CD4-positive, CD25-positive, alpha-beta regulatory T cell (primary cell): ENCODE results near the gene AP3S2. TPM values are rescaled to one million over a fixed set of nuclear protein-coding genes. Genes with fewer than 3 reads are reported as not detected.

Experiments
- ATAC-seq, 2 donors: fragments of 150-1000 bp; cut with Tn5 transposase; one replicate each; pipeline ENCODE4 v1.10.0; 2021; ENCODE audit warnings: low read depth in 2 of 2, moderate number of reproducible peaks in 2 of 2, moderate library complexity in 1 of 2
- DNase-seq, 3 donors: peaks; one replicate each; pipeline versions ENCODE4 v3.0.0 to v3.0.0-alpha.2; 2012 to 2022; ENCODE audit warnings: mixed read lengths in 1 of 3
- H3K27ac ChIP-seq: one replicate; pipeline ENCODE4 v1.7.0; 2013; ENCODE audit warnings: mild to moderate bottlenecking, low read length; ENCODE audit not compliant: insufficient read depth, poor library complexity, severe bottlenecking
- H3K27me3 ChIP-seq: one replicate; pipeline ENCODE4 v1.7.0; 2013; ENCODE audit warnings: low read length; ENCODE audit not compliant: control insufficient read depth, insufficient read depth
- H3K36me3 ChIP-seq: one replicate; pipeline ENCODE4 v1.7.0; 2013; ENCODE audit warnings: mild to moderate bottlenecking, low read length, moderate library complexity; ENCODE audit not compliant: control insufficient read depth, insufficient read depth
- H3K4me1 ChIP-seq: 2 replicates; pipeline ENCODE4 v1.7.0; 2013; ENCODE audit warnings: mild to moderate bottlenecking, low read length; ENCODE audit not compliant: insufficient read depth, control insufficient read depth, poor library complexity, severe bottlenecking
- H3K4me3 ChIP-seq: one replicate; pipeline ENCODE4 v1.7.0; 2013; ENCODE audit warnings: low read depth, mild to moderate bottlenecking, low read length, moderate library complexity
- H3K9me3 ChIP-seq, 2 experiments: 1 replicate in 1 of 2; 2 replicates in 1 of 2; pipeline ENCODE4 v1.7.0; 2013; ENCODE audit warnings: low read length in 2 of 2, mild to moderate bottlenecking in 1 of 2, moderate library complexity in 1 of 2; ENCODE audit not compliant: control insufficient read depth in 2 of 2
- H3K27ac Mint-ChIP-seq, 3 donors: one replicate each; pipeline ENCODE4 v1.8.0; 2020 to 2022; ENCODE audit warnings: mild to moderate bottlenecking in 3 of 3, mixed read lengths in 3 of 3, moderate library complexity in 2 of 3
- H3K27me3 Mint-ChIP-seq: one replicate; pipeline ENCODE4 v1.8.0; 2022; ENCODE audit warnings: mild to moderate bottlenecking, mixed read lengths
- H3K36me3 Mint-ChIP-seq: one replicate; pipeline ENCODE4 v1.8.0; 2020; ENCODE audit warnings: mixed read lengths
- H3K4me1 Mint-ChIP-seq, 4 donors: one replicate each; pipeline ENCODE4 v1.8.0; 2020 to 2022; ENCODE audit warnings: mixed read lengths in 4 of 4, mild to moderate bottlenecking in 1 of 4
- H3K4me3 Mint-ChIP-seq, 4 donors: one replicate each; pipeline ENCODE4 v1.8.0; 2020 to 2022; ENCODE audit warnings: mild to moderate bottlenecking in 4 of 4, mixed read lengths in 4 of 4, moderate library complexity in 3 of 4
- H3K9me3 Mint-ChIP-seq, 7 donors: one replicate each; pipeline ENCODE4 v1.8.0; 2020 to 2022; ENCODE audit warnings: mixed read lengths in 7 of 7, mild to moderate bottlenecking in 3 of 7, moderate library complexity in 2 of 7
- polyA plus RNA-seq, 4 donors: library from polyadenylated mRNA; unstranded; fragments of 300-500 nt; fragmentation: Illumina TruSeq; gene quantifications; one replicate each; pipeline ENCODE4 v1.2.3, GENCODE V29; 2021
- total RNA-seq: library from RNA; stranded (reverse); gene quantifications from one replicate; pipeline ENCODE4 v1.2.3, GENCODE V29; 2022

AP3S2 gene
- total and polyA plus RNA-seq, 5 donors from 2014 or later = 25.4 to 48.5 (median 30.3) TPM

- H3K27me3 ChIP-seq = peaks cover 8% of the 10 kb centered on the region
Measured at GRCh38 chr15:89813381-89814111, 80.2 kb downstream of the AP3S2 start.

DNA sequence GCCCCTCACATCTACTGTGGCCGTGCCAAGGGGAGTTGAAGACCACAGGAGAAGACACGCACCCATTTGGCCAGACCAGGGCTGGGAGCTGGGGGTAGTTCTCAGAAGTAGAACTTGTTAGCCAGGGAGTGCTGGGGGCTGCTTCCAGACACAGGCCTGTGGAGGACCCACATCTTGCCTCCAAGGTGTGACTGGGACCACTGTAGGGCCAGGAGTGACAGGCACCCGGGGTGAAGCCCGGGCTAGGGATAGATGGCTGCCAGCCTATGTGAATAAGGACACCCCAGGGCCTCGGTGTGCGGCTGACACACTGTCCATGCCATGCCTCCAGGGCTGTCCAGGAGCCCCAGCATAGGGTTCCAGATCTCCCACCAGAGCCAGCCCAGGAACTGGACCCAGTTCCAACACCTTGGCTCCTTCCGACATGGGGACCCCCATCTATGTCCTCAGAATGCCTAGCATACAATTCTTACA, 80.9 kb downstream of the AP3S2 start:
- ATAC-seq (no peak), DNase-seq (no peak)
- Mint-ChIP-seq H3K4me3 (peak overlapping the region in 1 of 4 donors; percentile 16), H3K27ac (no peak overlapping the region), H3K9me3 (peaks cover 0 to 13% (median under 1%) of the 10 kb centered on the region in 7 donors), H3K4me1 (peaks cover 0 to 16% (median 0%) of the 10 kb centered on the region in 4 donors), H3K36me3 (no peaks in the 10 kb centered on the region), H3K27me3 (peaks cover 54% of the 10 kb centered on the region)
- Histone ChIP-seq H3K9me3 (peaks cover 0 to 8% of the 10 kb centered on the region in 2 experiments), H3K27me3 (peaks cover 8% of the 10 kb centered on the region), H3K4me1 (peaks cover 13% of the 10 kb centered on the region), H3K4me3 (no peak overlapping the region), H3K36me3 (no peaks in the 10 kb centered on the region), H3K27ac (no peak overlapping the region)

More at GRCh38 chr15:89813381-89814111, 80.2 kb downstream of the AP3S2 start:
- H3K36me3 Mint-ChIP-seq = no peaks in the 10 kb centered on the region
- no peaks in the 10 kb centered on the region for H3K36me3 ChIP-seq
- no peak overlapping the region for H3K27ac Mint-ChIP-seq
- H3K27me3 Mint-ChIP-seq = peaks cover 56% of the 10 kb centered on the region
- H3K4me1 Mint-ChIP-seq = peaks cover 0 to 16% (median 0%) of the 10 kb centered on the region in 4 donors
- H3K4me3 Mint-ChIP-seq = peak overlapping the region in 2 of 4 donors; percentile 53 to 56
- peaks cover 13% of the 10 kb centered on the region for H3K4me1 ChIP-seq
- no peak for DNase-seq
- H3K4me3 ChIP-seq = no peak overlapping the region
- no peak for ATAC-seq
- H3K27ac ChIP-seq = no peak overlapping the region
- peaks cover 0 to 8% of the 10 kb centered on the region in 2 experiments for H3K9me3 ChIP-seq
- H3K9me3 Mint-ChIP-seq = peaks cover 0 to 13% (median 1%) of the 10 kb centered on the region in 7 donors

DNA sequence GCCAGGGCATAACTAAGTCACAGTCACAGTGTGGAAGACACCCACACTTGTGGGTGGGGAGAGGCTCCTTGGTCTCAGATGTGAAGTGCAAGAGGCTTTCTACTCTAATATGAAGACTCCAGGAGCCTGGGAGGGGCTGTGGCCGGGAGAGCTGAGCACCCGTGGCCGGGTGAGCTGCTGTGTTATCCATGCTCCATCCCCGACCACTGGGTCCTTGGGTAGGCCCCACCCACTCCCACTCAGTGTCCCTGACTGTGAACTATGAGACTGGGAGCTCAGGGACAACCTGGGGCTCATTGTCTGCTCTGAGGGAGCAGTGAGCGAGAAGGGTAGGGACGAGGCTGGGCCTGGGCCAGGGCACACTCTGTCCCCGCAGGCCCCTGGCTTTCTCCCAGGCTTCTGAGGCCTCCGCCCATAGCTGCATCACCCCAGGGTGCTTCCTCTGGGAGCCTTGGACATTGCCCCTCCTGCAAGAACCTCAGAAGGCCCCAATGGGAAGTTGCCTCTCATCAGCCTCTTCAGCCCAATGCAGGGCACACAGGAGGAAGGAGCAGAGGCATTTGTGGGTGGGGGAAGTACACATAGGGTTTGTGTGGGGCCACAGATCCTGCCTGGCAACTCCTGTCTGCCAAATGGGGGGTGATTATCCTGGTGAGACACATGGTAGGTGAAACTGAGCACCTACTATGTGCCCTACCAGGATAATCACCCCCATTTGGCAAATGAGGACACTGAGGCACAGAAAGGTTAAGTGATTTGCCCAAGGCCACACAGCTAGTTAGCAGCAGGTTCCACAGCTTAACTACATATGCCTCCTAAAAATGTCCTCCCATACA, 81.6 kb downstream of the AP3S2 start:
- Histone ChIP-seq H3K27me3 (peaks cover 8% of the 10 kb centered on the region), H3K4me3 (no peak overlapping the region), H3K4me1 (peaks cover 13% of the 10 kb centered on the region), H3K27ac (no peak overlapping the region), H3K36me3 (no peaks in the 10 kb centered on the region), H3K9me3 (peaks cover 0 to 8% of the 10 kb centered on the region in 2 experiments)
- H3K27ac Mint-ChIP-seq = no peak overlapping the region
- H3K36me3 Mint-ChIP-seq = no peaks in the 10 kb centered on the region
- H3K27me3 Mint-ChIP-seq = peaks cover 47% of the 10 kb centered on the region
- peaks cover 0 to 16% (median 0%) of the 10 kb centered on the region in 4 donors for H3K4me1 Mint-ChIP-seq
- peaks cover 0 to 13% (median 0%) of the 10 kb centered on the region in 7 donors for H3K9me3 Mint-ChIP-seq
- peak overlapping the region in 1 of 4 donors; percentile 25 for H3K4me3 Mint-ChIP-seq
- ATAC-seq = no peak
- DNase-seq = no peak

DNA sequence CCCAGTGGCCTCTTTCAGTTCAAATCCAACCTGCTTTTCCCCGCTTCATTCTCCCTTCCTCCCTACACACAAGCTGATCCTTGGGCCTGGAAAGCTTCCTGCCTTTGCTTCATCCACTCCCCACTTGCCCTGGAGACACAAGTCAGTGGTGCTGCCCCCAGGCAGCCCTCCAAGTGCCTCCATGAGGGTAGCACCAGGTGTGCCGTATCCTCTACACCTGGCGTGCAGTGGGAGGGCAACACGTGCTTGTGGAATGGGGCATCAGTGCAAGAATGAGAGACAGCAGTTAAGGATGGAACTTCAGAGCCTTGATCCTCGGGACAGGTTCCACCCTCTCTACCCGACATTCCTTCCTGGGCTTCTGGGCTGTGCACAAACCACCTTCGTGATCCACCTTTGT, 83.0 kb downstream of the AP3S2 start:
- Histone ChIP-seq H3K4me3 (no peak overlapping the region), H3K27me3 (peaks cover 4% of the 10 kb centered on the region), H3K9me3 (peaks cover 0 to 5% of the 10 kb centered on the region in 2 experiments), H3K4me1 (peaks cover 13% of the 10 kb centered on the region), H3K27ac (no peak overlapping the region), H3K36me3 (no peaks in the 10 kb centered on the region)
- no peak overlapping the region for H3K4me3 Mint-ChIP-seq
- no peak overlapping the region for H3K27ac Mint-ChIP-seq
- peaks cover 0 to 9% (median 0%) of the 10 kb centered on the region in 7 donors for H3K9me3 Mint-ChIP-seq
- H3K4me1 Mint-ChIP-seq = peaks cover 0 to 14% (median 0%) of the 10 kb centered on the region in 4 donors
- H3K36me3 Mint-ChIP-seq = no peaks in the 10 kb centered on the region
- H3K27me3 Mint-ChIP-seq = peaks cover 33% of the 10 kb centered on the region
- DNase-seq (no peak), ATAC-seq (no peak)

GRCh38 chr15:89809787-89810148, 84.0 kb downstream of the AP3S2 start:
- no peaks in the 10 kb centered on the region for H3K9me3 ChIP-seq
- H3K4me3 ChIP-seq = no peak overlapping the region
- H3K36me3 Mint-ChIP-seq = no peaks in the 10 kb centered on the region
- H3K4me1 Mint-ChIP-seq = peaks cover 0 to 5% (median 0%) of the 10 kb centered on the region in 4 donors
- H3K9me3 Mint-ChIP-seq = no peaks in the 10 kb centered on the region
- DNase-seq = no peak
- no peak for ATAC-seq
- H3K4me3 Mint-ChIP-seq = no peak overlapping the region
- H3K27ac ChIP-seq = no peak overlapping the region
- H3K36me3 ChIP-seq = no peaks in the 10 kb centered on the region
- no peaks in the 10 kb centered on the region for H3K27me3 ChIP-seq
- peaks cover 8% of the 10 kb centered on the region for H3K4me1 ChIP-seq
- no peak overlapping the region for H3K27ac Mint-ChIP-seq
- H3K27me3 Mint-ChIP-seq = peaks cover 23% of the 10 kb centered on the region

GRCh38 chr15:89809093-89809786, 84.6 kb downstream of the AP3S2 start:
- H3K4me3 Mint-ChIP-seq = no peak overlapping the region

DNA sequence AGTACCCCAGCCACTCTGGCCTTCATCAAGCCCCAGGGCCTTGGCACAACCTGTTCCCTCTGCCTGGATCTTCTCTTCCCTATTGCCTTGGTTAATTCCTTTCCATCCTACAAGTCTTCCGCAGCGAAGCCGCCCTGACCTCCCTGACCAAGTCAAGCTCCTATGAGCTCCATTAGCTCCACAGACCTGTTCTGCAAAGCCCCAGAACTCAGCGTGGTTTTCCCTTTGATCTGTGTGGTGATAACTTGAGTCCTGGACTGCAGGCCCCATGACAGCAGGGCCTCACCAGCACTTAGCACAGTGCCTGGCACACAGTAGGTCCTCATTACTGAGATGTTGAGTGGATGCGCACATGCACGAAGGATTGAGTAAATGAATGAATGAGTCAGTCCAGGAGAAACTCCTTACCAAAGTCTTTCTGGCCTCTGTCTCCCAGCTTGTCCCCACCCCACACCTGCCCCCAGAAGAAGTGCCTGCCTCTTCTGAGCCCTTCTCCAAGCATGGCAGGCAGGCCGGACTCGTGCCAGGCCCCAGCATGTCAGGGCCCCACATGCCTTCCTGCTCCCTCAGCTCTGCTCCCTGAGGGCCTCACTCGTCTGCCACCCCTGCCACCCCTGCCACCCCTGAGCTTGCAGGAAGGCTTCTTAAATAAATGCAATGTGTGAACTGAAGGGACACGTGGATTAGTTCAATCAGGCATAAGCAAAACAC, 85.5 kb downstream of the AP3S2 start:
- ATAC-seq = no peak
- Histone ChIP-seq H3K27me3 (no peaks in the 10 kb centered on the region), H3K4me3 (no peak overlapping the region), H3K27ac (no peak overlapping the region), H3K4me1 (no peaks in the 10 kb centered on the region), H3K36me3 (no peaks in the 10 kb centered on the region), H3K9me3 (no peaks in the 10 kb centered on the region)
- Mint-ChIP-seq H3K27ac (no peak overlapping the region), H3K36me3 (no peaks in the 10 kb centered on the region), H3K9me3 (no peaks in the 10 kb centered on the region), H3K4me1 (peaks cover 0 to 2% (median 0%) of the 10 kb centered on the region in 4 donors), H3K4me3 (no peak overlapping the region), H3K27me3 (peaks cover 17% of the 10 kb centered on the region)
- no peak for DNase-seq

More at GRCh38 chr15:89809093-89809786, 84.6 kb downstream of the AP3S2 start:
- Histone ChIP-seq H3K27ac (no peak overlapping the region), H3K27me3 (no peaks in the 10 kb centered on the region), H3K4me1 (peaks cover 3% of the 10 kb centered on the region), H3K4me3 (no peak overlapping the region), H3K36me3 (no peaks in the 10 kb centered on the region), H3K9me3 (no peaks in the 10 kb centered on the region)
- ATAC-seq = no peak
- Mint-ChIP-seq H3K4me1 (peaks cover 0 to 5% (median 0%) of the 10 kb centered on the region in 4 donors), H3K27me3 (peaks cover 23% of the 10 kb centered on the region), H3K27ac (no peak overlapping the region), H3K36me3 (no peaks in the 10 kb centered on the region), H3K9me3 (no peaks in the 10 kb centered on the region)
- DNase-seq = no peak
